GM18858 (cell line): Measurements from ENCODE around the gene REM2.

Experiments
- ATAC-seq: cut with Tn5 transposase; IDR thresholded peaks from one replicate; pipeline ENCODE4 v1.9.1; 2021; ENCODE audit not compliant: unreplicated experiment

The REM2 gene

GRCh38 chr14:22883173-22883976 lies at the start of gene REM2:
TSS of gene REM2 (plus strand) at chr14:22883222. CDS start at chr14:22883288, 66 bp downstream.
- ATAC-seq: no peak

- ATAC-seq: no peak
These were observed 47.5 kb upstream of the REM2 start for GRCh38 chr14:22835505-22835904.

GRCh38 chr14:22836301-22837113 lies 46.5 kb upstream of the REM2 start, which contains the start of gene MMP14:
TSS of gene MMP14 (plus strand) at chr14:22836585. CDS start at chr14:22836818, 233 bp downstream.
- ATAC-seq: no peak

- no peak for ATAC-seq
These were observed 45.8 kb upstream of the REM2 start for GRCh38 chr14:22837114-22837749.

- ATAC-seq: no peak
These were observed 45.1 kb upstream of the REM2 start for GRCh38 chr14:22837750-22838538.

GRCh38 chr14:22838631-22839041 lies 44.4 kb upstream of the REM2 start:
- ATAC-seq: no peak

- no peak for ATAC-seq
These were observed 43.8 kb upstream of the REM2 start for GRCh38 chr14:22839159-22839779.

- ATAC-seq: no peak
These were observed 41.7 kb upstream of the REM2 start for GRCh38 chr14:22841311-22841710.

- no peak for ATAC-seq
These were observed 41.3 kb upstream of the REM2 start for GRCh38 chr14:22841769-22842168.

GRCh38 chr14:22842211-22843122 lies 40.6 kb upstream of the REM2 start:
- ATAC-seq: no peak

- no peak for ATAC-seq
These were observed 39.7 kb upstream of the REM2 start for GRCh38 chr14:22843123-22843925.

GRCh38 chr14:22844221-22845102 lies 38.6 kb upstream of the REM2 start:
- no peak for ATAC-seq

GRCh38 chr14:22845103-22845394 lies 38.0 kb upstream of the REM2 start:
- ATAC-seq: no peak

GRCh38 chr14:22845821-22846625 lies 37.0 kb upstream of the REM2 start:
- no peak for ATAC-seq

GRCh38 chr14:22846811-22847307 lies 36.2 kb upstream of the REM2 start:
- ATAC-seq: no peak

- no peak for ATAC-seq
These were observed 35.2 kb upstream of the REM2 start for GRCh38 chr14:22847661-22848341.
